Neuronal stem cell (in vitro differentiated cells): Measurements from ENCODE around the gene PNLIPRP3. TPM values are rescaled to one million over a fixed set of nuclear protein-coding genes. Genes with fewer than 3 reads are reported as not detected.

Experiments
- DNase-seq: peaks from one replicate; pipeline ENCODE4 v3.0.0-alpha.2; 2013; ENCODE audit warnings: low spot score
- H2AFZ ChIP-seq: one replicate; pipeline ENCODE4 v1.6.1; 2013; ENCODE audit warnings: mild to moderate bottlenecking, low read length, inconsistent platforms
- H2AK5ac ChIP-seq: 2 replicates; pipeline ENCODE4 v1.6.1; 2013; ENCODE audit warnings: low read depth, mild to moderate bottlenecking, inconsistent platforms, low read length, moderate library complexity, mixed read lengths
- H2BK120ac ChIP-seq: 2 replicates; pipeline ENCODE4 v1.6.1; 2013; ENCODE audit warnings: low read depth, mild to moderate bottlenecking, inconsistent platforms, low read length, moderate library complexity, mixed read lengths
- H2BK12ac ChIP-seq: one replicate; pipeline ENCODE4 v1.6.1; 2013; ENCODE audit warnings: low read length, inconsistent platforms
- H2BK15ac ChIP-seq: 2 replicates; pipeline ENCODE4 v1.6.1; 2013; ENCODE audit warnings: mild to moderate bottlenecking, low read length, inconsistent platforms, mixed read lengths
- H2BK5ac ChIP-seq: one replicate; pipeline ENCODE4 v1.6.1; 2013; ENCODE audit warnings: inconsistent platforms, mild to moderate bottlenecking, low read length, moderate library complexity
- H3K14ac ChIP-seq: one replicate; pipeline ENCODE4 v1.6.1; 2013; ENCODE audit warnings: low read length, inconsistent platforms
- H3K18ac ChIP-seq: 2 replicates; pipeline ENCODE4 v1.6.1; 2013; ENCODE audit warnings: low read length, inconsistent platforms
- H3K23ac ChIP-seq: 2 replicates; pipeline ENCODE4 v1.6.1; 2013; ENCODE audit warnings: low read depth, mild to moderate bottlenecking, mixed read lengths, low read length, inconsistent platforms; ENCODE audit not compliant: poor library complexity
- H3K27ac ChIP-seq: replicated peaks from 3 replicates; pipeline ENCODE4 v1.5.1; 2013; ENCODE audit warnings: low read length, inconsistent platforms
- H3K27me3 ChIP-seq, 3 experiments: 2 replicates each; pipeline ENCODE4 v1.6.1; 2013; ENCODE audit warnings: low read length in 3 of 3, mild to moderate bottlenecking in 2 of 3, inconsistent platforms in 1 of 3, low read depth in 1 of 3, mixed read lengths in 1 of 3, moderate library complexity in 1 of 3; ENCODE audit not compliant: control insufficient read depth in 3 of 3, insufficient read depth in 3 of 3
- H3K36me3 ChIP-seq, 2 donors: replicated peaks in 1 of 2; 2 replicates each; pipeline ENCODE4 v1.6.1; 2013; ENCODE audit warnings: low read length in 2 of 2; ENCODE audit not compliant: control insufficient read depth in 2 of 2, insufficient read depth in 2 of 2
- H3K4ac ChIP-seq: 2 replicates; pipeline ENCODE4 v1.6.1; 2013; ENCODE audit warnings: inconsistent platforms, mild to moderate bottlenecking, low read length, moderate library complexity
- H3K4me1 ChIP-seq, 2 donors: 1 replicate in 1 of 2; 2 replicates in 1 of 2; pipeline ENCODE4 v1.6.1; 2013; ENCODE audit warnings: low read length in 2 of 2, low read depth in 1 of 2; ENCODE audit not compliant: control insufficient read depth in 2 of 2, insufficient read depth in 1 of 2
- H3K4me2 ChIP-seq: one replicate; pipeline ENCODE4 v1.6.1; 2013; ENCODE audit warnings: mild to moderate bottlenecking, low read length, inconsistent platforms; ENCODE audit not compliant: insufficient read depth, poor library complexity, severe bottlenecking
- H3K4me3 ChIP-seq, 2 donors: 2 replicates each; pipeline ENCODE4 v1.5.1; 2013; ENCODE audit warnings: low read length in 2 of 2, mild to moderate bottlenecking in 2 of 2, inconsistent platforms in 1 of 2, moderate library complexity in 1 of 2
- H3K79me1 ChIP-seq: one replicate; pipeline ENCODE4 v1.6.1; 2013; ENCODE audit warnings: low read depth, mild to moderate bottlenecking, inconsistent platforms, low read length, moderate library complexity
- H3K9ac ChIP-seq: one replicate; pipeline ENCODE4 v1.6.1; 2013; ENCODE audit warnings: mild to moderate bottlenecking, low read depth, low read length, inconsistent platforms; ENCODE audit not compliant: poor library complexity
- H3K9me3 ChIP-seq, 2 donors: replicated peaks in 1 of 2; 2 replicates each; pipeline versions ENCODE3 to v1.6.1; 2013; ENCODE audit warnings: low read length in 2 of 2, mild to moderate bottlenecking in 2 of 2, inconsistent platforms in 1 of 2, low read depth in 1 of 2, mixed read lengths in 1 of 2, moderate library complexity in 1 of 2; ENCODE audit not compliant: control insufficient read depth in 2 of 2, insufficient read depth in 1 of 2
- H4K8ac ChIP-seq: one replicate; pipeline ENCODE4 v1.6.1; 2013; ENCODE audit warnings: low read depth, mild to moderate bottlenecking, inconsistent platforms, low read length, moderate library complexity
- H4K91ac ChIP-seq: one replicate; pipeline ENCODE4 v1.6.1; 2013; ENCODE audit warnings: low read length, low read depth, mild to moderate bottlenecking, inconsistent platforms; ENCODE audit not compliant: poor library complexity
- WGBS, 2 donors: extraction: QIAGEN DNeasy Blood & Tissue Kit; methylation state at CpG; one replicate each; pipeline ENCODE4 v1.1.7; 2013; ENCODE audit warnings: missing lambda C conversion rate in 2 of 2, mixed read lengths in 1 of 2; ENCODE audit not compliant: insufficient read length in 2 of 2, insufficient replicate concordance in 1 of 2; ENCODE audit errors: extremely low coverage in 2 of 2; 5-methylcytosine and 5-hydroxymethylcytosine counted together
- small RNA-seq: library from polyadenylated mRNA; stranded (forward); fragments of <200 nt; extraction: miRNeasy Mini kit (QIAGEN cat#:217004); gene quantifications from one replicate; pipeline ENCODE3, GENCODE V24; 2013; ENCODE audit not compliant: insufficient read depth

The PNLIPRP3 gene

DNA sequence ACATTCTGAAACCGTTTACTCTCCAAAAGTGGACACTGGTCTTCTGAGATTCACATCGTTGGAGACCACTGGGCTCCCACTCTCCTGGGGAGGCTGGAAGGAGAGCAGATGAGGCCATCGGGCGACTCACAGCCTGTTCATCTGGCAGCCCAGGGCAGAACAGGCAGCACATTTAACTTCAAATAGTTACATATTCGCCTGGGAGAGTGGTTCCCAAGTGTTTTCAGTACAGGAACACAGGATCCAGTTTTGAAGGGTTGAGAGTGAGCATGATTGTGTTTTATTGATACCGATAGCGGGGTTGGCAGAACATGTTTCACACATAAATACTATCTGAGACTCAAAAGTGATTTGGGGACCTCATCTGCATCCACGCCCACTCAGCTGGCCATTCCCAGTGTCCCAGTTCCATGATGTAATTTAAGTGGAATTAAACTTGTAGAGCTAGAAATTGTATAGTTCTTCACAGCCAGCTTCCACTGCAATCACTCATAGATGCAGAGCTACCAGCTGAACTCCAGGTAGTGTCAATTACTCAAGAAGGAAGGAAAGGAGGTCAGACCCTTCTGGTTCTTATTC lies 95.2 kb downstream of the PNLIPRP3 start:
- H2AK5ac ChIP-seq: no peak overlapping the region

DNA sequence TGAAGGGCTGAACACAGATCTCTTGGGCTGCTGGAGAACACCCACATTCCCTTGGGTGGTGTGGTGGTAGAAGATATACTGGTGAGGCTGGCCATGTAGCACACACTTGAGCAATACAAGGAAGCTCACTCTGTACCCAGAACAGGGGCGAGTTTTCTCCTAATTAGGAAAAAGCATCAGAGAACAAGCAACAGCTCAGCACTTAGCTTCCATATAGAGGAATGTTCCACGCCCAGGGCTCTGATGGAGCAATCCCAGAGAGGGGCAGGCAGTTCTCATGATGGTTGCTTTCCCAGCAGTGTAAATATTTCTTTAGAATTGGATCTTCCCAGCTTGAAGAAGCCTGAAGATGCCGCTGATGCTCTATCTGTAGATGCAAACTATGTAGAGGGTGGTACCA lies 97.1 kb downstream of the PNLIPRP3 start:
- Histone ChIP-seq H3K9ac (no peak overlapping the region), H3K4ac (no peak overlapping the region), H3K4me3 (no peak overlapping the region), H3K4me1 (no peaks in the 10 kb centered on the region), H3K27me3 (peaks cover 0 to 7% (median 0%) of the 10 kb centered on the region in 3 experiments), H2BK15ac (no peak overlapping the region), H3K36me3 (no peaks in the 10 kb centered on the region), H2AK5ac (no peak overlapping the region), H4K8ac (no peak overlapping the region), H3K23ac (no peak overlapping the region), H2BK5ac (no peak overlapping the region), H3K4me2 (no peak overlapping the region), H2BK12ac (no peak overlapping the region), H2AFZ (no peak overlapping the region), H3K79me1 (no peaks in the 10 kb centered on the region), H3K18ac (no peak overlapping the region), H2BK120ac (no peak overlapping the region), H4K91ac (no peak overlapping the region), H3K14ac (no peak overlapping the region), H3K27ac (no peak overlapping the region), H3K9me3 (no peaks in the 10 kb centered on the region)
- DNase-seq: no peak
- no CpG with 5 or more reads among the region's 3 CpGs for WGBS, 2 donors

More for the DNA sequence above, 95.2 kb downstream of the PNLIPRP3 start:
- H3K79me1 ChIP-seq: no peaks in the 10 kb centered on the region
- no peak overlapping the region for H3K4me2 ChIP-seq
- WGBS, 2 donors: no CpG with 5 or more reads among the region's 8 CpGs
- no peak overlapping the region for H2BK15ac ChIP-seq
- H4K91ac ChIP-seq: no peak overlapping the region
- no peak overlapping the region for H3K23ac ChIP-seq
- no peak overlapping the region for H3K4ac ChIP-seq
- H3K18ac ChIP-seq: no peak overlapping the region
- no peak overlapping the region for H2BK12ac ChIP-seq
- H3K36me3 ChIP-seq: no peaks in the 10 kb centered on the region
- H3K14ac ChIP-seq: no peak overlapping the region
- no peaks in the 10 kb centered on the region for H3K9me3 ChIP-seq
- no peak overlapping the region for H4K8ac ChIP-seq
- DNase-seq: no peak
- no peak overlapping the region for H2BK5ac ChIP-seq
- no peak overlapping the region for H3K4me3 ChIP-seq
- no peaks in the 10 kb centered on the region for H3K4me1 ChIP-seq
- H3K27ac ChIP-seq: no peak overlapping the region
- no peak overlapping the region for H2AFZ ChIP-seq
- H3K9ac ChIP-seq: no peak overlapping the region
- no peak overlapping the region for H2BK120ac ChIP-seq
- H3K27me3 ChIP-seq: peaks cover 0 to 7% (median 0%) of the 10 kb centered on the region in 3 experiments

DNA sequence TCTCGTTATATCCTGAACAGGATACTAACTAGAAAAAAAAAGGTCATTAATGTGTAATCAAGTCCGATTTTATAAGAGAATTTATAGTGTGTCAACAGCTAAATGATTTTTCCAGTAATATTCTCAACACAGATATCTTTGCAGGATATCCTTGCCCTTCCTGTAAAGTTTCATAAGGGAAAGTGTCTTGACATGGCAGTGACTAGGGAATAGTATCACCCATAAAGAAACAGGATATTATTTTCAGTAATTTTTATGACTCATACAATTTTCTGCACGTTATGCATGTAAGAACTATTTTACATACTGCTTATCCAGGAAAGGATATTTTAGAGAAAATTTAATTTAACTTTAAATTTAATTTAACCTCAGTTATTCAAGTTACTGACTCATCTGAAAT lies 98.6 kb downstream of the PNLIPRP3 start:
- no peaks in the 10 kb centered on the region for H3K79me1 ChIP-seq
- H3K9ac ChIP-seq: no peak overlapping the region
- H2BK5ac ChIP-seq: no peak overlapping the region
- no peak overlapping the region for H3K18ac ChIP-seq
- H3K36me3 ChIP-seq: no peaks in the 10 kb centered on the region
- H3K4ac ChIP-seq: no peak overlapping the region
- H3K27ac ChIP-seq: no peak overlapping the region
- H2BK15ac ChIP-seq: no peak overlapping the region
- H2BK120ac ChIP-seq: no peak overlapping the region
- no peaks in the 10 kb centered on the region for H3K4me1 ChIP-seq
- WGBS, 2 donors: no CpG with 5 or more reads among the region's 3 CpGs
- no peak overlapping the region for H4K8ac ChIP-seq
- H3K27me3 ChIP-seq: peaks cover 0 to 7% (median 0%) of the 10 kb centered on the region in 3 experiments
- H3K9me3 ChIP-seq: no peaks in the 10 kb centered on the region
- DNase-seq: no peak
- H2BK12ac ChIP-seq: no peak overlapping the region
- no peak overlapping the region for H2AFZ ChIP-seq
- no peak overlapping the region for H3K4me2 ChIP-seq
- H3K23ac ChIP-seq: no peak overlapping the region
- no peak overlapping the region for H3K4me3 ChIP-seq
- H4K91ac ChIP-seq: no peak overlapping the region
- H2AK5ac ChIP-seq: no peak overlapping the region
- H3K14ac ChIP-seq: no peak overlapping the region

Small RNA genes lying within 50 kb of the gene (small RNA-seq; reads per million reads assigned to genes)
- not detected for gene SNRPGP6
